Kidney capillary endothelial cell (primary cell): ENCODE results near the gene HIVEP3.
A peak's percentile ranks its signal among the peaks of the same experiment; 100 is the strongest.

Source experiments
- DNase-seq: peaks from one replicate; pipeline ENCODE4 v3.0.0-alpha.2; 2018; ENCODE audit warnings: low spot score

Gene HIVEP3

DNA sequence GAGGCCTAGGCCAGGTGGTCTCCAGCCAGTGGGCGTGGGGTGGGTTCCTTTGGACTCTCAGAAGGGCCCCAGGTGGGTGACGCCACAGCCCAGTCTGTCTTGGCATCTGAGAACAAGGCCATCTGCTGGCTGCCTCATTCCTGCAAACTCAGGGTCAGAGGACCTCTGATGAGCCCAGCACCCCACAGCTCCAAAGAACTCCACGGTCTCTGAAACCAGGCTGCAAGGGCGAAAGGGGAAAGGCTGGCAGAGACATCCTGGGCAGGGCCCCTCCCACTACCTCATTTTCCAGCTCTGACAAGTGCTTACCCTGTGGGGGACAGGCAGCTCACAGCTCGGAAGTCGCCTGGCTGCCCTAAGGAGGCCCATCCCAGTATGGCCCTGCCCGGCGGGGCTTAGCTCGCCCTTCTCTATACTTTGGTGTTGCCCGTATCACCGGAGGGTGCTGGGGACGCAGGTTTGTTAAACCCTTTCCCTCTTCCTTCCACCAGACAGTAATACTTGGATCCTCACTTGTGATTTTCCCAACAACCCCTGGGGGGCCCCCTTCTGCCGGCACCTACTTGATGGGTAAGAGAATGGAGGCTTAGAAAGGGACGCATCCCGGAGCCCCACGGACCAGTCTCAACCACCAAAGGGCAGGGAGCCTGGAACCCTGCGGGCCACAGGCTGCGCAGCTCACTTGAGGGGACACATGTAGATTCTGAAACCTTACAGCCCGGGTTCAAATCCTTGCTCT, 423.3 kb downstream of the HIVEP3 start:
- peak; percentile 28 for DNase-seq

DNA sequence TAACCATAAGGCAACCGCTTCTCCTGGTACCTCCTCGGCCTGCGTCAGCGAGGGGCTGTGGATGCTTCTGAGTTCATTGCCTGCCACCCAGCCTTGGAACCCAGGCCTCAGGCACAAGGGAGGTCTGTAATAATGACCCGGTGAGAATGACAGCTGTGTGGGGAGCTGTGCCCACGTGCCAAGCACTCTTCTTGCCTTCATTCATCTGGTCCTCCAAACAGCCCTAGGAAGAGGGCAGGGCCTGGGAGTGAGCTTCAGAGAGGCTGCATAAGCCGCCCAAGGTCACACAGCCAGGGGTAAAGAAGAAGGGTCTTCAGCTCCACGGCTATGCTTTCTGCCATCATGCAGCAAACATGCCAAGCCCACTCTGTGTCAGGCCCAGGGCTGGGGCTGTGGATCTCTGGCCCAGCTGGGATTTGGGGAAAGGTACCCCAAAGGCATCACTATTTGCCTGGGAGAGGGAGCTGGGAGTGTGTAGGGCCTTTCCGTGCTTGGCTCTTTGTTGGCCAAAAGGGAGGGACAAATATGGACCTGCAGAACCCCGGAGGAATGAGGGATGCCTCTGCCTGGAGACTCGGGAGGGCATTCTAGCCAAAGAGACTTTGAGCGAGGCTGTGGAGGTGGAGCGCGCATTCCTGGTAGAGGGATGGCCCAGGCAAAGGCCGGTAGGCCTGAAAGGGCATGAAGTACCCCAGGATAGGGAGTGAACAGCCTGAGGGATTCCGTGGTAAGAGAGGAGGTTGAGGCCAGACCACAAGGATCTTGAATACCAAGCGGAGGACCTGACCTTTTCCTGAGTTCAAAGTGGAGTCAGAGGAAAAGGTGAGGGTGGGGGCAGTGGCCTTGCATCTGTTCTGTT, 424.1 kb downstream of the HIVEP3 start:
- DNase-seq, result no peak

DNA sequence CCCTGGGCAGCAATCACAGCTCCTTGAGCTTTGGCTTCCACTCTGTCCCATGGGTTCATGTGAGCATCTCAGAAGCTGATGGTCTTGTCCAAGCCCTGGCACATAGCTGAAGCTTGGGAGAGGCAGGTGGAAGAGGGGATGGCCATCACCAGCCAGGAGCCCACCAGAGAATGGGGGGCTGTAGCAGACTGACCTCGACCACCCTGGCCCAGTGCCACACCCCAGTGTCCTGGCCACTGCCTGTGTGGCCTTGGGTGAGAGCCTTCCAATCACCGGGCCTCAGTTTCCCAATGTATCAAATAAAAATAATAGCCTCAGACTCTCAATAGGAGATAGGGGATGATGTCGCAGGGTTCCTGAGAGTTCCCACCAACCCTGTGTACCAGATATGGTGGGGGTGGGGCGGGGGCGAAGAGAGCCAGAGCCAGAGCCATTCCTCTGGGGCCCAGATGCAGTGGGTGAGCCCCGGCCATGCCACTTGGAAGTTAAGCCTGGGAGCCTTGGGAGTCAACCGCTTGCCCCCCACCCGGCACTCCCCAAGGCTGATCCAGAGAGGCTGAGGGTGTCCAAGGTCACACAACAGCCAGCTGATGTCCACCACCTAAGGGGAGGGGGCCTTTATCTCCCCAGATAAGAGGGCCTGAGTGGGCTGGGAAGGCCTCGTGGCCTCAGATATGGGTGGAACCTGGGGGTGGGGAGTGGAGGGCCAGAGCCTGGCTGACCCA, 424.9 kb downstream of the HIVEP3 start:
- no peak for DNase-seq

DNA sequence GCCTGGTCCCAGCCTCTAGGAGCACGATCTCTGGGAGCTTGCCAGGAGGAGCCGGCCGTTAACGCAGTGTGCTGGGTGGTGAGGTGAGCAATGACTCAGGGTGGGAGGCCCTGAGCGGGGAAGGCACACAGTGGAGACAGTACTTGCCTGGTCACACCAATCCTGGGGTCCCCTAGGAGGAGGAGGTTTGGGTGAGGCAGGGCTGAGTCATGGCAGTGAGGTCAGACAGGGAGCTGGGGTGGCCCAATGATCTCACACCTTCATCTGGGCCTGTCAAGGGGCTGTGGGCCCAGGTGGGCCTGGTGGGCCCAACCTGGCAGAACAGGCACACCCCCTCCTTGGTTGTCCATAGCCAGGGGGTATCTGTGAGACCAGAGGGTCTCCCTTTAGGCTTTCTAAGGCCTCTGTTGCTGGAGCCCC, 425.6 kb downstream of the HIVEP3 start:
- DNase-seq, result peak; percentile 16

DNA sequence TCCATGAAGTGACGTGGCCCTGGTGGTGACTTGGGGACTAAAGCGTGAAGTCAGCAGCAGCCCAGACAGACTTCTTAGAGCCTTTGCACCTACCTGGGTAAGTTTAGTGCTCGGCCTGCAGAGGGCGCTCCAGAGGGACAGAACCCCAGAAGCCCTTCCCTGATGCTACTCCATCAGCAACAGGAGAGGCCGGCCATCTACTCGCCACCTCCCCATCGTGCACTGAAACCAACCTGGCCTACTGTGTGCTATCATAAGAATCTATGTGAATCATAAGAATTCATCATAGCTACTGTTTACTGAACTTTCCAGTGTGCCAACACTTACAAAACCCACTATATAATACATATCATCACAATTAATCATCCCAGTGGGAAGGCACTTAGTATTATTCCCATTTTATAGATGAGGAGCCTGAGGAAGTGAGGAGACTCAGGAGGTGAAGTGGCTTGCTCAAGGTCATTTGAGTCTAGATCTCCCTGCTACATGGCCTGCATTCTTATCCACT, 426.3 kb downstream of the HIVEP3 start:
- no peak for DNase-seq

DNA sequence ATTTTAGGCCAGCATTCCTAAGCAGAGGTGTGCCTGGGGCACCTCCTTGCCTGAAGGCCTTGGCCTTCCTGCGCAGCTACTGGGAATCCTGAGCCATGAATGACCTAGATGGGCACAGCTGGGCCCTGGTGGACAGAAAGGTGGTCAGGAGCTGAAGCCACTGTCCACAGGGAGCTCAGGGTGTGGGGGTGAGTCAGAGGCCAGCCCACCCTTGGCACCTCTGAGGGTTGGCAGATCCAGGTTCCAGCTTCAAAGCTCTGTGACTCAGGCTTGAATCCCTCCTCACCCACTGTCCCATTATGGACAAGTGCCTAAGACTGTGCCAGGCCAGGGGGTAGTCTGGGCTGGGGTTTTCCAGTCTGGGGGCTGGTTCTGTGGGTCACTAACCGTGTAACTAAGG, 427.8 kb downstream of the HIVEP3 start:
- DNase-seq, result no peak

DNA sequence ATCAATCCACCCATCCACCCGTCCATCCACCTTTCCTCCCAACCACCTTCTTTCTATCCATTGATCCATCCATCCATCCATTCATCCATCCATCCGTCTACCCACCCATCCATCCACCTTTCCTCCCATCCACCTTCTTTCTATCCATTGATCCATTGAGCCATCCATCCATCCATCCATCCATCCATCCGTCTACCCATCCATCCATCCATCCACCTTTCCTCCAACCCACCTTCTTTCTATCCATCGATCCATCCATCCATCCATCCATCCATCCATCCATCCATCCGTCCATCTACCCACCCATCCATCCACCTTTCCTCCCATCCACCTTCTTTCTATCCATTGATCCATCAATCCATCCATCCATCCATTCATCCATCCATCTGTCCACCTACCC, 429.2 kb downstream of the HIVEP3 start:
- no peak for DNase-seq

DNA sequence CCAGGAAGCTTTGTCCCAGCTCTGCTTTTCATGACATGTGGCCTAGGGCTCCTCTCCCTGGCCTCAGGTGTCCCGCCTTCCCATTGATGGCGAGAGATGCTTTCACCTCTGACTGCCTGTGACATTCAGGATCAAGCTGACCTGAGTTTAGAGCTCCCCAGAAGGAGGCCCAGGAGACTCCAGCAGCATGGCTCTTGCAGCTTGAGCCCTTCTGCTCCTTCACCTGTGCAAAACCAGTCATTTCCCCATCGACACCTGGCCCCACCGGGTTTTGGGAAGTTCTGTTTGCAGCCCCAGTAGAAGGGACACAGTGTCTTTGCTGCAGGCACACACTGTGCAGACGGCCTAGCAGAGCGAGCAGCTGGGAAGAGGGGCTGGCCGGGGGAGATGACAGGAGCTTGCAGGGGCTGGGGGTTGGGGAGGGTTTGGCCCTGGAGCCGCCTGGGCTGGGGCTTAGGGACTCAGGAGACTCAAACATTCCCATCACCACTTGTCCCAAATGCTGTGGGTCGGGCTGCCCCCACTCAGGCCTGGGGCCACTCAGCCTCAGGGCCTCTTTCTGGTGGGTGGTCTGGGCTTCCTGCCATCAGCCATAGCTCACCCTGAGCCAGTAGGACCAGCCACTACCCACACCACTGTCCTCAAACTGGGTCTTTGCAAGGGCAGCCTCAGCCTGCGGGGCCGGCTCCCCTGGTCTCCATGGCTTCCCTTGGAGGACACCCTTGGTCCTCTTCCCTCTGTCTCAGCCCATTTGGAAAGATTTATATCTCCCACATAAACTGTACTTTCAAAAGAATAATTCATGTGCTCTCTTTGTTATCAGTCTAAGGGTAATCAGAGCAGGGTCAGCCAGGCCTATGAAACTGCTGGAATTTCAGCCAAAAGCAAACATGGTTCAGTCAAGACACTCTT, 430.4 kb downstream of the HIVEP3 start:
- DNase-seq, result no peak

DNA sequence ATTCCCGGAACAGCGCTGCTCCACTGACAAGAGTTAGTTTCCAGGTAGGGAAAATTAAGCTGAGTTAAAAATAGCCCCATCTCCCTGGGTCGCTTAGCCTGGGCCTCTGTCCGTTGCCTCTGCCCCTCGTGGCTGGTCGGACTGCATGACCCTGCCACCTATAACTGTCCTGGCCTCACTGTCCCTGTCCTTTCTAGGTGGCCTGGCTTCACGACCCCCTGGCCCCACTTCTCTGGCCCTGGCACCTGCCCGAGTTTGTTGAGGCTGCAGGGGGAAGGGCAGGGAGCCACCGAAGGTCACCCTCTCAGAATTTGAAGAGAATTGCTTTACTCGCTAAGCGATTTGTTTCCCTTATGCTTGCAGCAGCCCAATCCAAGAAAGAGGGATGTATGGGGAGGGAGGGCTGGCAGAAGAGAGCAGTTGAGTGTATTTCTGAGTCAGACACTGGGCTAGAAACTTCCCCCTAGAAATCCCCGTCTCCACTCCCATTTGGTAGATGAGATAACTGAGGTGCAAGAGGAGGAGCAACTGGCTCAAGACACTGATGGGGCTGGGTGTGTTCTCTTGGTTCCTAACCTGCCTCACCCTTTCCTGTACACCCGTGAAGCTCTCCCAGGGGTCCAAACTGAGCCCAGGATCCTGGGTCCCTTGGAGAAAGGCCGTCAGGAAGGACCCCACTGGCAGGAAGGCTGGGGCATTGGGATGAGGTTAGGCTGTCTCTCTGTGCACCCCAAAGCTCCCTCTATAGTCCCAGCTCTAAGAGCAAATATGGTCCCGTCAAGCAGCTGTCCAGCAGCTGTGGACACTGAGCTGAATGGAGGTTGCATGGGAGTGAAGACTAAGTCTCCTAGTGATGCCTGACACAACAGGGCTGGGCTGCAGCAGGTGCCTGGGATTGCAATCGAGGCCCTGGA, 431.3 kb downstream of the HIVEP3 start:
- DNase-seq, result no peak

DNA sequence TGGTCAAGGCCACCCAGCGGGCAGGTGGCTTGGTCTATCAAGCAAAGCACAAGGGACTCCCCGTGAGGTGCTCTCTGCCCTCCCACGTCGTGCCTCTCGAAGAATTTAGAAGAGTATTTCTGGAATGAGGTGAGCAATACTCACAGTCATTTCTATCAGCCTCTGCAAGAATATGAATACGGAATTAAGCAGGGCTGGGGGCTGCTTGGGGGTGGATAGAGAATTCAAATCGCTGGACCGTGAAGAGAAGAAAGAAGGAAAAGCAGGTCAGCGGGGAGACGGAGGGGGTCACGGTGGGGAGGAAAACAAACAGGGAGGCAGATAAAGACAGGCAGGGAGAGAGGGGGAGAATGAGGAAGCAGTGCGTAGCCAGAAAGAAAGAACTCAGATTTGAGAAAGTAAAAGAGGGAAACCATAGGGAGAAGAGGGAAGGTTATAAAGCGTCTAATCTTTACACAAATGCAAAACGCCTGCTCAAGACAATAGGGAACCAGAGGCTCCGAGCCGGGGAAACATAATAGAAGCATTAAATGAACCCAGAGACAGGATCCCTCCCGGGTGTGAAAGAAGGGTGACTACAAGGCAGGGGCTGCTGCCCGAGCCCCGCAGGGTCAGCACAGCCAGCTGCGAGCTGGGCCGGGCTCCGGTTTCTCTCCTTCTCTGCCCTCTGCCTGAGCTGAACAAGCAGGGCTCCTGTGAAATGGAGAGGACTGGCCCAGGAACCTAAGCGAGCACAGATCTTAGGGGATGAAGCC, 432.2 kb downstream of the HIVEP3 start:
- no peak for DNase-seq

DNA sequence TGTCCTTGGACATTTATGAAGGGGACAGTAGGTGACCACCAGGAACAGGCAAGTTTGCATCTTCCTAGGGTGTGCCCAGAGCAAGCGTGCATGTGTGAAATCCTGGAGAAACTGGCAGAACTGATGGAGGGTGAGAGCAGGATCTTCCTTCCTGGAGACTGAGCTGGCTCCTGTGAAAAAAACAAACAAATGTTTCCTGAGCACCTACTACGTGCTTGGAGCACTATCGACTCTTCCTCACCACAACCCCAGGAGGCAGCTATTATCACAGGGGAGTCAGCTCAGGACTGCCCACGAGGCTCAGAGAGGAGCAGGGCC, 432.7 kb downstream of the HIVEP3 start:
- no peak for DNase-seq

DNA sequence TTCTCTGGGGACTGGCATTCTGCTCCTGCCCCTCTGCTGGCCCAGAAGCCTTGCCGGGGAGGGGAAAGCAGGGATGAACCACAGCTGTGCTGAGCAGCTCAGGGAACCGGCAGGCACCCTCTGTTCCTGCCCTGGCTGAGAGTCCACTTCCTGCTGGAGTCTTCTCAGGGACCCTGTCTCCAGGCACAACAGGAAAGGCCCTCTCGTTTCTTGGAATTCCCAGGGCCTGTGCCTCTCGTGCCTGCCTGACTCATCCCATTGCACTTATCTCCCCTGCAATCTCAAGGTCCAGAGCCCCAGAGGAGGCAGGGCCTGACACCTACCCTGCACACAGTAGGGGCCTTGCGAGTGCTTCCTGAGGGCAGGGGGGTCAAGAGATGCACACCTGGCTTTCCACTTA, 433.1 kb downstream of the HIVEP3 start:
- peak; percentile 71 for DNase-seq

DNA sequence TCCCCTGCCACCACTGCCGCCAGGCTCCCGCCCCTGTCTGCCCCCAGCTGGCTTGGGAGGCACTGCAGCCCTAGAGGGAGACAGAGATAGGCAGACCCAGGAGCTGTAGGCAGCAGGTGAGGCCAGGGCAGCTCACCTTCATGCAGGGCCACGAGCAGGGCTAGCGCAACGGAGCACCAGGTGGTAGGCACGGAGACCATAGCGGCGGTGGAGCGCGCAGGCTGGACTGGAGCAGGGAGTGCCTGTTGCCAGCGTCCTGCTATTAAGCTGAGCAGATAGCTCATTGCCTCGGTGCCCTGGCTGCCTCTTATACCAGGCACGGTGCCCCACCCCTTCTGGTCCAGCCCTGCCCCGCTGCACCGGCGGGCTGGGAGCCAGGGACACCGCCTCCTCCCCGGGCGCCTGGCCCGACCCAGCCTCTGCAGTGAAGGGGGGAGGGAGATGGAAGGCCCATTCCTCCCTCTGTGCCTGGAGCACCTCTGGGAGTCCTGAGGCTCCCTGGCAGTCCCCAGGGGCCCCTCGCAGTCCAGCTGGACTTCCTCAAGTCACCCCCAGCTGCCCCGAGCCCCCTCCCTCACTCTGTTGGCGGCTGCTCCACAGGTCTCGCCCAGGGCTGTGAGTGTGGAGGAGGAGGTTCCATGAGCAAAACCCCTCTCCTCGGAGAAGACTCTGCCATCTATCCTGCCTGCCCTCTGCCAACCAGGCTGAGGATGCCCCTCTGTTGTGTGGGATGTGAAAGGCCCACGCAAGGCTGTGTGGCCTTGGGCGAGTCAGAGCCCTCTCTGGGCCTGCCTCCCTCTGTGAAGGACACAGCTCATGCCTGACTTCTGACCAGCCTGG, 434.1 kb downstream of the HIVEP3 start, which contains the start of gene EDN2:
EDN2 (minus strand) TSS at position 282 of the 840 bp plus-strand sequence; CDS start at position 200, 82 bp downstream.
- DNase-seq, result no peak

DNA sequence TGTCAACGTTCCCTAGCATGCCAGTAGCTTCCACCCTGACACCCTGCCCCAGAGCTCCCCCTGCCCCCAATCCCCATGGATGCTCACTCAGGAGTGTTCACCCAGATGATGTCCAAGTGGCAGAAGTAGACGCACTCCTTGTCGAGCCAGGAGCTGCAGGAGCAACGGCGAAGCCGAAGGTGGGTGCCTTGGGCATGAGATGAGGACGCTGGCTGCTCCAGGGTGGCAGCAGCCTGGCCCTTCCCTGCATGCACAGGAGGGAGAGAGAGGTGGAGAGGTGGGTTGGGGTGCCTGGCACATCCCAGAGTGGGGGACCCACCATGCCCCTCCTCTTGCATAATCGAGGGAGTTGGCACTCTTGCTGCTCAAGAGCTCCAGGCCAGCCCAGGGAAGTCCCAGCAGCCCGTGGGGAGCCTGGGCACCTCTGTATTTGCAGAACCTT, 434.7 kb downstream of the HIVEP3 start:
- DNase-seq, result no peak

DNA sequence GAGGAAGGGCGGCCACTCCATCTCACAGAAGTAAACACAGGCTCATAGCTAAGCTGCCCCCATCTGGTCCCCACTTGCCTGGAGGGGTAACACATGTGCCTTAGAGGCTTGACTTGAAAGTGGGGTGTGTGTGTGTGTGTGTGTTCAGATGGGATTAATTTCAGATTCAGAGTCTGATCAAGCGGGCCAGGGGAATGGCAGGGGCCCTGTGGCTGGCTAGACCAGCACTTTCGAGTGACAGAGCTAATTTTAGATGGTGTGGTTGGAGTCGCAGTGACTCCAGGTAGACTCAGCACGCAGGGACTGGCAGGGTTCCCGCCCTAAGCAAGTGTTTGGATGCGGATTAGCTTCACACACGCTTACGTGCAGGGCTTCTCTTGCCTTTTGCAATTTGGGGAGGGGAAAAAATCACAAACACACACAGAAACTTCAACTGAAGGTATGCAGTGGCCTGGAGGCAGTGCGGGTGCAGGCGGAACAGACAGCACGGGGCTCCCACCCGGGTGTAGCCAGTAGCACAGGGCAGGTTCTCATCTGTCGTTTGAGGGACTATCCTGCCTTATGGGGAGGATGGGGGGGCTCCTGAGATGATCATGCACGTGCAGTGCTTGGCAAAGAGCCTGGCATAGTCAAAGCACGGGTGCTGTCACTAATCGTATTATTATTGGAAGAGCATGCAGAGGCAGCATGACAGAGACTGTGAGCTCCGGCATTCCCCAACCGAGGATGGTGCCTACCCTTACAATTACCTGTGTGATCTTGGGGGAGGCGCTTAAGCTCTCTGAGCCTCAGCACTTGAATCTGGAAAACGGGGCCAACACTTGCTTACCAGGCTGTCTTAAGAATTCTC, 435.5 kb downstream of the HIVEP3 start:
- no peak for DNase-seq

DNA sequence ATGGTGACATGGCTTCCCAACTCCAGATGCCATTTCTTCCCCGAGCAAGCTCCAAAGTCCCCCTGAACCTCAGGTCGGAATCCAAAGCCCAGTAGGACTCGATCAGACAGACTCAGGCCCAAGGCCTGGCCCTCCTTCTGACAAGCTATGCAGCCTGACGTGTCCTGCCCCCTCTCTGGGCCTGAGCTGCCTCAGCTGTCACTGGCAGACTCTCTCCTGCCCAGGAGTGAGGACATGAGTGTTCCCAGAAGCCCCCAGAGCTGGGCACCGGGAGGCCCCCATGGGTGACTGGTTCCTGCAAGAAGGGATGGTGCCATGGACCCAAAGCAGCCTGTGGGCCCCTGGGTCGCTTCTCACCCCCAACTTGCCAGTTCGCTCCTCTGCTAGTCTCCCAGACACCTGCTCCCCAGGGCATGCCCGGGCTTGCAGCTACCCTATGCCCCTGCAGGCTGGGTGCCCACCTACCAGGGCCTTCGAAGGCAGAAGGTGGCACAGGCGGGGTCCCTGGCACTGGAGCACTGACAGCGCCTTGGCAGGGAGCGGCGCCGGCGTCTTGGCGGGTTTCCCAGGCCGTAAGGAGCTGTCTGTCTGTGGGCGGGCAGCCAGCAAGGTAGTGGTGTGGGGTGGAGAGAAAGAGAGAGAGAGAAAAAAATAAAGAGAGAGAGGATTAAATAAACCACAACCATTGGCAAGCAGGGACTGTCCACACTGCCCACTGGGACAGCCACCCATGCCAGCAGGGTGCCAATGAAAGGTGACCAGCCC, 436.5 kb downstream of the HIVEP3 start:
- DNase-seq, result no peak
